Suprapubic skin (tissue), 3 donors: ENCODE results near the gene POLR2C.

Experiments
- POLR2A ChIP-seq, 2 donors: fragments of 450-650 bp; IDR thresholded peaks; one replicate each; pipeline ENCODE4 v1.6.1; 2017; ENCODE audit warnings: antibody characterized with exemption in 2 of 2, mild to moderate bottlenecking in 2 of 2, moderate library complexity in 2 of 2
- TF ChIP-seq, protein P1 (sequence below), 2 donors: fragments of 200-600 bp in 1 of 2; fragments of 450-650 bp in 1 of 2; sonication (generic) in 1 of 2; IDR thresholded peaks; one replicate each; pipeline ENCODE4 v1.5.1; 2016 to 2019; ENCODE audit warnings: antibody characterized with exemption in 2 of 2, mild to moderate bottlenecking in 1 of 2, moderate library complexity in 1 of 2

- TF ChIP-seq, protein P1, sequence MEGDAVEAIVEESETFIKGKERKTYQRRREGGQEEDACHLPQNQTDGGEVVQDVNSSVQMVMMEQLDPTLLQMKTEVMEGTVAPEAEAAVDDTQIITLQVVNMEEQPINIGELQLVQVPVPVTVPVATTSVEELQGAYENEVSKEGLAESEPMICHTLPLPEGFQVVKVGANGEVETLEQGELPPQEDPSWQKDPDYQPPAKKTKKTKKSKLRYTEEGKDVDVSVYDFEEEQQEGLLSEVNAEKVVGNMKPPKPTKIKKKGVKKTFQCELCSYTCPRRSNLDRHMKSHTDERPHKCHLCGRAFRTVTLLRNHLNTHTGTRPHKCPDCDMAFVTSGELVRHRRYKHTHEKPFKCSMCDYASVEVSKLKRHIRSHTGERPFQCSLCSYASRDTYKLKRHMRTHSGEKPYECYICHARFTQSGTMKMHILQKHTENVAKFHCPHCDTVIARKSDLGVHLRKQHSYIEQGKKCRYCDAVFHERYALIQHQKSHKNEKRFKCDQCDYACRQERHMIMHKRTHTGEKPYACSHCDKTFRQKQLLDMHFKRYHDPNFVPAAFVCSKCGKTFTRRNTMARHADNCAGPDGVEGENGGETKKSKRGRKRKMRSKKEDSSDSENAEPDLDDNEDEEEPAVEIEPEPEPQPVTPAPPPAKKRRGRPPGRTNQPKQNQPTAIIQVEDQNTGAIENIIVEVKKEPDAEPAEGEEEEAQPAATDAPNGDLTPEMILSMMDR (IDR thresholded peaks at IDR 0.05) = no peak
- no peak for TF ChIP-seq POLR2A (IDR thresholded peaks at IDR 0.05)
Measured at GRCh38 chr16:57474671-57475661, 12.5 kb downstream of the POLR2C start.
